Effector CD8-positive, alpha-beta T cell (primary cell): Measurements from ENCODE around the gene TNFSF18.
"Not testable (repeated sequence)": the region's sequence is repeated elsewhere in the genome, so short reads cannot be mapped to it uniquely, and the experiment has no call there.

Source experiments
- DNase-seq: peaks from one replicate; lab custom pipeline; 2025; lab: John Stamatoyannopoulos, UW
- total RNA-seq, 4 experiments: gene quantifications; one replicate each; lab custom pipeline; 2026; lab: John Stamatoyannopoulos, UW

The TNFSF18 gene, protein sequence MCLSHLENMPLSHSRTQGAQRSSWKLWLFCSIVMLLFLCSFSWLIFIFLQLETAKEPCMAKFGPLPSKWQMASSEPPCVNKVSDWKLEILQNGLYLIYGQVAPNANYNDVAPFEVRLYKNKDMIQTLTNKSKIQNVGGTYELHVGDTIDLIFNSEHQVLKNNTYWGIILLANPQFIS
- total RNA-seq = 0 reads per million in 4 experiments

DNA sequence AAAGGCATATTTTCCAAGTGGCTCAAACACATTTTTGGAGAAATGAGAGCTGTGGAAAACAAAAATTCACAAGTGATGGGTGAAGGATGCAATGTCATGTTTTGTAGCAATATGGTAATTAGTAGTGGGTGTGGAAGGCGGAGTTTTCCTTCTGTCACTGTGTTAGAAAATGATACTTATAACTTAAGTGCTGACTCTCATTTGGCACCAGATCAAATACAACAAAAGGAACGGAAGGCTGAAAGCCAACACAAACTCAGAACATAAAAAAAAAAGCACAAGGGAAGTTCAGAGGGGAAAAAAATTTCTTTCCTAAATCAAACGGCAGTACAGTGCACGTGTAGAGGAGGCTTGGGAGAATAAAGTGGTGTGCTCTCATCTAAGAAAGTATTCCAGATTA lies at the start of gene TNFSF18:
Gene TNFSF18, minus strand, starts transcription at position 77 of the 400 bp plus-strand sequence. Its CDS starts 45 bp downstream, at position 32.
- DNase-seq = no peak

DNA sequence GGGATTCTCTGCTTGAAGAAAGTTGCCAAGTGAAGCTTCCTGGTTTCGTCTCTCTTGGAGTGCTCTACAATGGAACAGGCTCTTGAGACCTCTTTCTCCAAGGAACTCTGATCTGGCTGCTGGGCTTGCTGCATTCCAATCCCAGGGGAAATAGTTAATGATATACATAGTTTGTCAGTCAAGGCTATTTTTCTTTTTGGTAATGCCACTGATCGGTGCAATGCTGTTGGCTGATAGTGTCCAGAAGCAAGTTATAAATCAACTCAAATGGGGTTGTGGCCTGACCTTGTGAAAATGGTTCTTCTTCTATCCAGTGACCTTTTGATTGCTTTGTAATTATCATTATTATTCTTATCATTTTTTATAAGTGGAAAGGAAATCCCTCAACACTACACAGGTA lies 48.4 kb upstream of the TNFSF18 start:
- no peak for DNase-seq

DNA sequence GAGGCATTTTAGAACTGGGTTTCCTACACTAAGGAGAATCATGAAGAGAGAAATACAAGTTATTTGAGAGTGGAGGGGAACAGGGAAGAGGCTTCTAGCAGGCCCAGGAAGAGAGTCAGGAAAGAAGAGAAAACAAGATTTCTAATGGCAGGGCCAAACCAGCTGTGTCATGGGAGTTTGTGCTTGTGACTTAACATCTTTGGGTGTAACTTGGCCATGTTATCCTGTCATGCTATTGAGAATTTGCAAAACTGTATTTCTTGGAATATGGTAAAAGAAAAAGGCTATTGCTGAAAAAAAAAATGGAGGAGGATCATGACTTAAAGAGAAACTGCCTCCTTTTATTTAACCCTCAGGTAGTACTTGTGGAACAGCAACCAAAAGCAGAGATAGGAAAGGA lies 47.4 kb upstream of the TNFSF18 start:
- no peak for DNase-seq

DNA sequence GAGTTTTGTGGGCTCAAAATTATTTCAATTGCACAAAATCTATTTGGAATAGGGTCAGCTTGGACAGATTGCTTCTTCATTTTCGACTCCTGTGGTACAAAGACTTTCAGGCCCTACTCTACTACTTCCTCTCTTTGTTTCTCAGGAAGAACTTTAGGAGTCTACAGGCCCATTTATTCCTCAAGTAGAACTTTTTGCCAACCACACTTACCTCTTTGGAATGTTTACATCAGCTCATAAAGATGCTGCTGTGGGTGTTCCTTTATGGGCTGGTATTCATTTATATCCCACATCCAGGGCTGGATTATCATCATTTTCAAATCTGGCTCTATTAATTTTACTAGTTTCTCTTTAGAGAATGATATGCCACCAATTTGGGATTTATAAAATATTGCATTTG lies 46.3 kb upstream of the TNFSF18 start:
- DNase-seq = no peak

DNA sequence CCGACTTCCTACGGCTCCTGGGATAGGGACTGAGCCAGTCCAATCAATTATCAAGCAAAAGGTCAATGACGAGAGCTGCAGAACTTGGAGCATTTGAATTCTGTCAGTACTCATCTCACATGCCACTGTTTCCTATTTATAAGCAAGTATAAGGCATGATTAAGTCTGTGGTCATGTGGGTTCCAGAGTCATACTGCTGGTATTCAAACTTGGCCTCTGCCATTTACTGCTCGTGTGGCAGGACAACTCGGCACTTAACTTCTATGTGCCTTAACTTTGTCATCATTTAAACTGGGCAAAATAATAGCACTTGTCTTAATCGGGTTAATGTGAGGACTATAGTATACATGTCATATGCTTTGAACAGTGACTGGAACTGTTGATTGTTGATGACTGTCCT lies 44.9 kb upstream of the TNFSF18 start:
- no peak for DNase-seq

DNA sequence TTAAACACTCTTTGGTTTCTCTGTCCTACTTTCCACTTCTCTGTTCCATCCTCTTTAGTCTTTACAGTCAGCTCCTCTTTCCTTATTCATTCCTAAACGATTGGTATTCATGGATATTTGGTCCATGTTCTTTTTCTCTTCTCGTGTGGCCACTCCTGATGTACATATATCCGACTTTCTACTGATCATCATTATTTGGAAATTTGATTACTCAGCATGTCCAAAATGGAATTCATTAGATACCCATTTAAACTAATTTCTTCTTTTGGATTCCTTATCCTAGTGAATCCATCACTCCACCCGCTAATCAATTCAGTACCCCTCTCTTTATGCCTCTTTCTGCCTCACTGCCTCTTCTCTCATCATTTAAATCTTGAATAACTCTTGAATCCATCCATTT lies 43.8 kb upstream of the TNFSF18 start:
- no peak for DNase-seq

DNA sequence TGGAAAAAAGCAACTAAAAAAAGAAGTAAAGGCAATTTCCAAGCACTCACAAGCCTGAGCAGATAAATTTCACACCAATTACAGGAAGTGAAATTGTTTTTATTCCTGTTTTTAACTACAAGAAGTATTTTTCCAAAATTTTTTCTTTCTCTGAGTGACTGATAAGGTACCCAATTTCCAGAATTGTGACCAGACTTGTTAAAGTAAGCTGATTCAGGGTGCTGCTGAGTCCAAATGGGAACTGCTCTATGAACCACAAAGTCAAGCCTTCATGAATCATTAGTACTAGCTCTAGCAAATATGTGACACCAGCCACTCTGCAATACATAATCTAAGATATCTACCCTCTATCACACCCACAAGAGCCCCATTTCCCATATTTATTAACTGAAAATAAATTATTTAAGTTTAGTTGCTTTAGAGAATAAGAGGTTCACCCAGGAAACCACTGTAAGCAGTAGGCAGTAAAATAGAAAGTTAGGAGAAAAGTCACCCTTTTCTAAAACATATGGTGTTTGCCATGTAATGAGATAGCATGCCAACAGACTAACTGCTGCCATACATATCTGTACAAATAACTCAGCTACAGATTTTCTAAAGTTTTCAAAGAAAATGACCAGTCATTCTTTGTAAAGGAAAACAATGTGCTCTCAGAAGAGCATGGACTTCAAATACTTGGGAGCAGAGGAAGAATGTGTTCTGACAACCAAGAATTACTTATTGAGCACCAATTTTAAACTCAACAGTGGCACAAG lies 43.1 kb upstream of the TNFSF18 start:
- DNase-seq = no peak

DNA sequence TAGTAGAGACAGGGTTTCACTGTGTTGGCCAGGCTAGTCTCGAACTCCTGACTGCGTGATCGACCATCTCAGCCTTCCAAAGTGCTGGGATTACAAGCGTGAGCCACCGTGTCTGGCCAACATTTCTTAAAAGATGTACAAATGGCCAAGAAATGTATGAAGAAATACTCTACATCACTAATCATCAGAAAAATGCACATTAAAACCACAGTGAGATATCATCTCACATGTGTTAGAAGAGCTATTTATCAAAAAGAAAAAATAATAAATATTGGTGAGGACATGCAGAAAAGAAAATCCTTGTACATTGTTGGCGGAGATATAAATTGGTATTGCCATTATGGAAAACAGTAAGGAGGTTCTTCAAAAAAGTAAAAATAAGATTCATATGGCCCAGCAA lies 33.6 kb upstream of the TNFSF18 start:
- no peak for DNase-seq

DNA sequence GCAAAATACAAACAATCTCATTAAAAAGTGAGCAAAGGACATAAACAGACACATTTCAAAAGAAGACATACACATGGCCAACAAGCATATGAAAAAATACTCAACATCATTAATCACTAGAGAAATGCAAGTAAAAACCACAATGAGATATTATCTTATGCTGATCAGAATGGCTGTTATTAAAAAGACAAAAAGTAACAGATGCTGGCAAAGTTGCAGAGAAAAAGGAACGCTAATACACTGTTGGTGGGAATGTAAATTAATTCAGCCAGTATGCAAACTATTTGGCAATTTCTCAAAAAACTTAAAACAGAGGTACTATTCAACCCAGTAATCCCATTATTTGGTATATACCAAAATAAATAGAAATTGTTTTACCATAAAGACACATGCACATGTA lies 32.2 kb upstream of the TNFSF18 start:
- no peak for DNase-seq

DNA sequence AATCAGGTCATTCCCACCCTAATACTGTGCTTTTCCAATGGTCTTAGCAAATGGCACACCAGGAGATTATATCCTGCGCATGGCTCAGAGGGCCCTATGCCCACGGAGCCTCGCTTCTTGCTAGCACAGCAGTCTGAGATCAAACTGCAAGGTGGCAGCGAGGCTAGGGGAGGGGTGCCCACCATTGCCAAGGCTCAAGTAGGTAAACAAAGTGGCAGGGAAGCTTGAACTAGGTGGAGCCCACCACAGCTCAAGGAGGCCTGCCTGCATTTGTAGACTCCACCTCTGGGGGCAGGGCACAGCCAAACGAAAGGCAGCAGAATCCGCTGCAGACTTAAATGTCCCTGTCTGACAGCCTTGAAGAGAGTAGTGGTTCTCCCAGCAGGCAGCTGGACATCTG lies 23.5 kb upstream of the TNFSF18 start:
- DNase-seq = not testable (repeated sequence)

DNA sequence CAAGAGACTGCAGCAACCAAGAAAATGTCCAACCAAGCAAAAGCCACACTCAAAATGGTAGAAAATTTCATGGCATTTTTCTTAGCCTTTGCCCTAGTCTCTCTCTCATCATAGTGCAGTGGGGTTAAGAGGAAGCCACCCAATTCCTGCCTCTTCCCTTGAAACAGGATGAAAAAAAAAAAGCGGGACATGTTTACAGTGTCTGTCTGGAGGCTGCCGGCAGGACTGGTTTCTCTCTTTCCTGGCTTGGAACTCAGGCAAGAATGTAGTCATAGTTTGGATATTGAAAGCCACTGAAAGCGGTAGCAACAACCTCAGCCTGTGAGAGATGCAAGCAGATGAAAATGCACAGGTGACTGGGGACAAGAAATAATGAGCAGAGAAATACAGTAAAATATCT lies 13.3 kb upstream of the TNFSF18 start:
- no peak for DNase-seq

DNA sequence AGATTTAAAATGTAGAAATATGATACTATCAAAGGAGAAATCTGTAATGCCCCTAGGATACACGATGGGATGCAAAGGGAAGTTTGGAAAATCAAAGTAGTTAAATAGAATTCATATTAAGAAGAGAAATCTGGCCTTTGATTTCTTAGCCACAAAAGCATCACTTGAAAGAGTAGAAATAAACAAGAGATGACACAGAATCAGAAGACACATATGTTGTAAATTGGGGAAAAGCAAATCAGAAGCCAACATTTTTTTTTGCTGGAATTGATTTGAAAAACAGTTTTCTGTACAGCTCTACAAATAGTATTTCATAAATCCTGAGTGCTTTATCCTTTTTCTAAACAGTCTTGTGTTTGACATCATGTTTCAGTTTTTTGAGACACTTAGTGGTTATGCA lies 12.4 kb upstream of the TNFSF18 start:
- DNase-seq = no peak

DNA sequence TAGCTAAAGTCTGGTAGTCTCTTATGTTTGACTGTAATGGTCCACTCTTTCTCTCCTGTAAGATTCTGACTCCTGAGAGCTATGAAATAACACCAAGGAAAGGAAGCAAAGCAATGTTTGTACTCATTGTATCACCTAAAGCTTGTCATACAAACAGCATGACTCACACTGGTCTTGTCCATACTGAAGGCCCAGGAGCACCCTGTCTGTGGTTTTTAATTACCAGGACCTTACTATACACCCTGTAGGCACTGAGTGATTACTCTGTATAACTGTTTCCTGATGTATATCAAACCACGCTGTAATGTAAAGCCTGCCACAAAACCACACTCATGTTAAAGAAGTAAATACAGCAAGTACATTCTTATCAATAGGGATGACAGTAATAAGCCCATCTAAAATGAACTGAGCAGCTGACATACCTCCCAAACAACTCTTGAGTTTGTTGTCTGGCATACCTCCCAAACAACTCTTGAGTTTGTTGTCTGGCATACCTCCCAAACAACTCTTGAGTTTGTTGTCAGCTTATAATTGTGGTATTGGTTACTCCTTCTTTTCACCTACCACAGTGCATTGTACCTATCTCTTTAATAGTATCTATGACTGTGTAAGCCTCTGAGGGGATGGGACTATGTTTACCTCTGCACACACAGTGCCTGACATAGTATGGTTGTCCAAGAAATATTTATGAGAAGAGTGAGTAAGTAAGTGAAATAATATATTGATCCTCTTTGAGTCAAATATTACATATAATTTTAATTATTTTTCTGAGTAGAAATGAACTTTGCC lies 11.6 kb upstream of the TNFSF18 start:
- DNase-seq = no peak

DNA sequence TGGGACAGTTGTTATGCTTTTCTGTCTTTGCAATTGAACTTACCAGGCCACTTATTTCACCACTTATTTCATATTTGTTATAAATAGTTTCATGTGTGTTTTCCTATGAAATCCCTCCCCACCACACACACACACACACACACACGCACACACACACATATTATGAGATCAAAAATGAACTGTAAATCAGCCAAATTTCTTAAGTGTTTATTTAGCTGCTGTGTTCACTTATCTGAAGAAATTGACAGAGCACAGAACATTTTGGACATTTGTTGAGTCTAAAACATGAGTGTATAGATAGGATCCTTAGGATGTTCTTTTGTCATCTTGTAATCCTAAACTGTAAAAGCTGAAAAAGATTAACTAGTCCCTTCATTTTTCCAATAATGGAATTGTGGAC lies 7.8 kb upstream of the TNFSF18 start:
- no peak for DNase-seq

DNA sequence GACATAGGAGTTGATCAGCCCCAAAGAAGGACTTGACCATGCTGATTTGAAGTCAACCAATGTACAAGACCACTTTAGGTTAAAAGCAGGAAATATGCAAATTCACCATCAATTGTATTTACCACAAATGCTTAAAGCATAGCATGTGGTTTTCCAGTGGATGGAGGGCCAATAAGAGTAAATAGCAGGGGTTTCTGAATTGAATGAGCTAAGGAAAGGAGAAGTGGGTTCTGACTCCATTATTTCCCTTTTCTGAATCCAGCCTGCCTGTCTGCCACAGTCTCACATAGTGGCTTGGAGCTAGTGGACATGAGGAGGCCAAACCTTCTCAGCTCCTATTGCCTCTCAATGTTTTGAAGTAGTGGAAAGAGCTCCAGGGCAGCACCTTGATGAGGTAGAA lies 7.2 kb upstream of the TNFSF18 start:
- DNase-seq = no peak

DNA sequence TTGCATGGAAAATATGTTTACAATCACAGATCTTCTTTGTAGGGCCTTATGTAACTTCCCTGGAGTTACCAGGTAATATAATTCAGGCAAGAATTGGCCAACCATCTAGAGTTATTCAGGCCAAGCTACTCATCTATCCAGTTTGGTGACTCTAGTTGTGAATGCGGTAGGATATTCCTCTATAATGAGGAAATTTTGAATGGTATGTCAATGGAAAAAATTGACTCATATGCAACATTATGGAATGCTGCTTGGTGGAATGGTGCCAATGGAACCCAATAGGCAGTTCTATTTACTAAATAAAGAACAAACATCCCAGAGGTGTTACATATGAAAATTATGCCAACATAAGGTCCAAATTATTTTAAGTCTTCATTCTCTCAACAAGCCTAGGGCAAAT lies 5.6 kb upstream of the TNFSF18 start:
- DNase-seq = no peak

DNA sequence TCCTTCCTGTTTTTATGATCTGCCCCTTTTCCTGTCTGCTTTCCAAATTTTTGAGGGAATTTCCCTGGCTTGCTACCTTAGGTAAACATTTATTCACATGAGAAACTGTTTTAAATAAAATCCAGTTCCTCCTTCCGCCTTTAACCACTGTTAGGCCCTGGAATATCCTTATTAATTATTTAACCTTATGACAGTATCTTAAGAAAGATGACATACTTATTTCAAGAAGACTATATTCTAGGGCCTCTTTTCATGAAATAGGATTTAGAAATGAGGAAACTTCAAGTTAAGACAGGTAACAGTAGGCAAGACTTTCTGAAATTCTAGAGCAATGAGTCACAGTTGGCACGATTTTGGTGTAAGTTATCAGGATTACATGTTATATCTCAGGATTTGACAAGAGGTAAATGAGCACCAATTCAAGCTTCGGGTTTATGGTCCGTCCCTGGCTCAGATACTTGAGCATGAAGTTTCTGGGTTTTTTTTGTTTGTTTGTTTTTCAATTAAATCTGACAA lies 2.0 kb upstream of the TNFSF18 start:
- no peak for DNase-seq

DNA sequence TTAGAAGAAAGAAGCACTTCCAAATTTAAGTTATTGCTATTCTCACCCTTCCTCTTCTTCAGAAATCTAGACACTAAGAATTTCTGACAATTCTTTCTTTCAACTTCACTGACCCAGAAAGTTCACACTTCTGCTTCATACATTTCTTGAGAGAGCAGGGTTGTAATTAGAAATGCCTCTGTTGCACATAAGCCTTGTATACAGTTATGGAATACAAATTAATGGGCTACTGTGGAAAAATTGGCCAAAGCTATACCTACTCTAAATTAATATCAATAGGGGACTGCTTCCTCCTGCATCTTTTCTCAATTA lies 1.5 kb downstream of the TNFSF18 start:
- DNase-seq = no peak

DNA sequence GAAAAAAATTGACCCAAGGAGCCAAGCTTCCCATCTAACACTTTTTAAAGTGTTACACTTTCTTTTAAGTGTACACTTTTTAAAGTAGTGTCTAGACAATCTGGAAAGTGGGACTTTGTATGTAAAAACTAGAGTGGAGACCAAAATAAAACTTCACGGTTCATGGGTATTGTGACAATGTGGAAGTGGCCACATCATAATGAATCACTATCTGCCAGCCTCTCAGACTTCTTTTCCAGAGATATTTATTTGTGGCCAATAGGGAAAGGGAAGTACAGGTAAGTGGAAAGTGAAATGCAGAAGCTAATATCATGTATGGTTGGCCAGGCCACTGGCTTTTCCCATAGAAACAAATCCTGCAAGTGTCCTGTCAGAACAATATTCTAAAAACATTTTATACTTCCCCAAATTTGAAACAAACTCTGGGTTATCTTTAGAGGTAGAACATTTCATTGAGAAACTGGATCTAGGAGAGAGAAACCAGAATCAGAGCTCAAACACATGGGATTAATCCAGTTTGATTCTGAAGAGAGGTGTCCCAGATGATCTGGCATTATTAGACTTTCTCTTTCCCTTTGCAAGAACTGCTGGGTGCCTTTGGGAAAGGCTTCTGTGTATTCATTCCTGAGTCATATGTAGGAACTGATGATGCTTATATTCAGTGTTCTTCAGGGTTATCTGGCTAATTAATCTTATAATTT lies 2.0 kb downstream of the TNFSF18 start:
- DNase-seq = no peak

DNA sequence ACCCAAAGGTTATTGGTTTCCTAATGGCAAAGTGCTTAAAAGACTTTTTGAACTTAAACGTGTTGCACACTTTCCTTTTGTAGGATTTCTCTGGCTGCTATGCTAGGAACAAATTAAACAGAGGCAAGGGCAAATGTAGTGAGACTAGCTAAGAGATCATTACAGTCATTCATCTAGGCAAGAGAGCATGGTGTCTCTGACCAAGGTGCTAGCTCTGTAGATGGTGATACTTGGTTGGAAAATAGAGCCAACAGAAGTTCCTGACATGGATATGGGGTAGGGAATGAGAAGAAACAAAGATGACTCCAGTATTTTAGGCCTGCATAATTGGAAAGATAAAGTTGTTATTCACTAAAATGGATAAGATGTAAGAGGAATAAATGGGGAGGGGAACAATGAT lies 6.1 kb downstream of the TNFSF18 start:
- DNase-seq = no peak

DNA sequence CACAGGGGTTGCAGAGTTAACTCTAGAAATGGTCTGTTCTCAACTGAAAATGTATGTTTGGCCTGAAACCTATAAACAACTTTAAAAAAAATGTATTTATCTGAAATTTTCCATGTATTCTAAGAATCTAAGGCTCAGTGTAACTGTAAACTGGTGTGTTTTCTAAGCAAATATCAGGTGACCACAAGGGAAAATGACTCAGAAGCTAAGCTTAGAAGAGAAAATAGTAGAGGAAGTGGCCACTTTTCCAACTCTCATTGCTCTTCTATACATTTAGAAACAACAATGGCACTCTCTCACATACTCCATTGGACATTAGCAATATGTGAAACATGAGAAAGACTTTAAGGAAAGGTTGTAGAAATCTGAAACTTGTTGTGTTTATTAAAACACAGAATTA lies 7.5 kb downstream of the TNFSF18 start:
- DNase-seq = no peak

DNA sequence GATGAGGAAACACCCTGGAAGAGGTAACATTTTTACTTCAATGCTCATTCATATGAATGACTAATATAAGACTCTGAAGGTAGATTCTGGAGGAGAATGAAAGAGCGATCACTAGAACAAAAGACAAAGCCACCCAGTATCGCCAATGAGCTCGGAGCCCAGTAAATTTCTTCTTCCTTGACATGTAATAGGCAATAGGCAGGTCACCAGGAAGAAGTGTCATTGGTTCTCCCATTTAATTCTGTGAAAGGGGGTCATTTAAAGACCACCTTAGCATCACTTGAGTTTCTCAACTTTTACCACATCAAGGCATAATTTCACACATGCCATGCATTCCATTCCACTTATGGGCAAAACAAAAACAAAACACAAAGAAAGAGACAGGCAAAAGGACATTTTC lies 7.9 kb downstream of the TNFSF18 start:
- no peak for DNase-seq
